ENCODE data around the gene RTN4R.

The RTN4R gene

DNA sequence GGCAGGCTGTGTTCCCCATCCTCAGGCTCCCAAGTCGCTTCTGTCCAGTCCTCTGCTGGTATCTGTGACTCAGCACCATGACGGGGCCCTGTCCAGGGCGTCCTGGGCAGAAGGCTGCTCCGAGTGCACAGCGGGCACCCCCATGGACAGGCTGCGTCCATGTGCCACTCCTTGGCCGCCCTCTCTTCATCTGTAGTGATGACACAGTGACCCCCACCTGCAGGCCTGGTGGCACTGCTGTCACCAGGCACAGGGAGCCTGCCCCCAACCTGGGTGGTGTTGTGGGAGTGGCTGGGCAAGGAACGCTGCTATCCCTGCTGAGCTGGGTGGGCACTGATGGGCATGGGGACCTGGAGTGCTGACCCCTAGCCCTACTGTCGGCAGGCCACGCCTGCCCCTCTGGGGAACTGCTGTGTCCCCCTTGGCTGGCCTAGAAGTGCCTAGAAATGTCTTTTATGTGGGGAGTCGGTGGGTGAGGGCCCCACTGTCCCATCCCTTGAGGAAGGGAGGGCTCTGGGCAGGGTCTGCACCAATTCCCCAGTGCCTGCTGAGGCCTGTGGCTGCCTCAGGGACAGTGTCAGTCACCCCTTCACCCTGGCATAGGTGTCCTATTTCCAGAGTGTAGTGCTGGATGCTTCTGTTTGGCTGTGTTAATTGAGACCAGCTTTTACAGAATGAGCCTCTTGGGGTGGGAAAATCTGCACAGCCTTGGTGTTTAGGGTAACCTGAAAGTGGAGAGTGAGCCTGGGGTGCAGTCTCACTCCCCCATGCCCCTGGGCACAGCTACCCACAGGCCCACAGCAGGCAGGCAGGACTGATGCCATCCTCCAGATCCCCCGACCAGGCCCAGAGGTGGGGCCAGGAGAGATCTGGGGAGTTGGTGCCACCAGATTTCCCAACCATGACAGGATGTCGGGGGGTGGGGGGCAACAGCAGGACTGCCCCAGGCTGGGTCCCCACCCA is 34.5 kb downstream of the RTN4R start:
- 77% methylated on average over 13 of the region's 13 CpGs for WGBS
- Histone ChIP-seq H3K9ac (ENCODE audit: low read length) (no peak overlapping the region), H2BK120ac (ENCODE audit: low read depth, low read length) (no peak overlapping the region), H3K27ac (ENCODE audit: low read length, poor library complexity, severe bottlenecking) (no peak overlapping the region), H3K18ac (ENCODE audit: low read depth in 1 of 2, low read length in 2 of 2) (no peak overlapping the region), H3K4me2 (ENCODE audit: low read length, poor library complexity, severe bottlenecking) (no peak overlapping the region), H2AFZ (ENCODE audit: low read depth, low read length) (no peak overlapping the region), H3K27me3 (ENCODE audit: control insufficient read depth in 1 of 2, insufficient read depth in 1 of 2, low read length in 2 of 2) (peaks cover 14 to 61% of the 10 kb centered on the region in 2 experiments), H3K9me3 (ENCODE audit: control insufficient read depth, low read length) (no peaks in the 10 kb centered on the region), H3K36me3 (ENCODE audit: control insufficient read depth in 1 of 2, insufficient read depth in 2 of 2, low read depth in 1 of 2, low read length in 2 of 2) (no peaks in the 10 kb centered on the region), H2BK12ac (ENCODE audit: low read length in 2 of 2) (no peak overlapping the region), H3K79me1 (replicated peaks; ENCODE audit: low read length, poor library complexity, severe bottlenecking) (no peaks in the 10 kb centered on the region), H2BK15ac (ENCODE audit: low read depth, poor library complexity, severe bottlenecking) (no peak overlapping the region), H3K4ac (ENCODE audit: low read depth in 1 of 2, low read length in 2 of 2) (no peak overlapping the region), H2BK5ac (ENCODE audit: low read depth, low read length, poor library complexity, severe bottlenecking) (no peak overlapping the region), H3K23ac (ENCODE audit: low read length in 2 of 2) (no peak overlapping the region), H2AK5ac (ENCODE audit: low read length, severe bottlenecking) (no peak overlapping the region), H4K91ac (ENCODE audit: low read length) (peak overlapping the region; percentile 24), H4K8ac (ENCODE audit: low read length) (no peak overlapping the region), H3K14ac (ENCODE audit: low read length in 2 of 2) (peak overlapping the region in 1 of 2 experiments; percentile 19), H3K4me3 (ENCODE audit: insufficient read depth in 1 of 2, low read depth in 1 of 2, low read length in 2 of 2) (peak overlapping the region in 1 of 2 experiments; percentile 5), H3K4me1 (ENCODE audit: control insufficient read depth, insufficient read depth, low read depth, low read length) (peaks cover 7% of the 10 kb centered on the region)
- DNase-seq = no peak

DNA sequence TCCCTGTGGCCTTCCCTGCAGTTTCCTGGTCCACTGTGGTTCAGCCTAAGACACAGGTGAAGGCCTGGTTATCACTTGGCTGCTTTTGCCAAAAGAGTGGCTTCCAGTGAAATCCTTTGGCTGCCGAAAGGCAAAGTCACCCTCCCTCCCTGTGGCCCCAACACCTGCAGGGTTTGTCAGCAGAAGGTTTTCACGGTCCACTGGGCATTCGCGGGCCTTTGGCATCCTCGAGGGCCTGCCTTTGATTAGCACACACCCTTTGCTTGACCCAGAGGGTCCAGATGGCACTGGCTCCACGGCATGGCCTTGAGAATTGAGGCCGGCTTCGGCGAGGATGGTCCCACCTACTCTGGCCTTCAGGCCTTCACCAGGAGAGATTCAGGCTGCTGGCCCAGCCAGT is 35.3 kb downstream of the RTN4R start:
- Histone ChIP-seq H2BK15ac (ENCODE audit: low read depth, poor library complexity, severe bottlenecking) (no peak overlapping the region), H3K4me2 (ENCODE audit: low read length, poor library complexity, severe bottlenecking) (no peak overlapping the region), H3K4ac (ENCODE audit: low read depth in 1 of 2, low read length in 2 of 2) (no peak overlapping the region), H3K4me1 (ENCODE audit: control insufficient read depth, insufficient read depth, low read depth, low read length) (peaks cover 6% of the 10 kb centered on the region), H2AFZ (ENCODE audit: low read depth, low read length) (no peak overlapping the region), H3K27me3 (ENCODE audit: control insufficient read depth in 1 of 2, insufficient read depth in 1 of 2, low read length in 2 of 2) (peaks cover 14 to 68% of the 10 kb centered on the region in 2 experiments), H3K27ac (ENCODE audit: low read length, poor library complexity, severe bottlenecking) (no peak overlapping the region), H2AK5ac (ENCODE audit: low read length, severe bottlenecking) (no peak overlapping the region), H2BK12ac (ENCODE audit: low read length in 2 of 2) (no peak overlapping the region), H2BK5ac (ENCODE audit: low read depth, low read length, poor library complexity, severe bottlenecking) (no peak overlapping the region), H3K36me3 (ENCODE audit: control insufficient read depth in 1 of 2, insufficient read depth in 2 of 2, low read depth in 1 of 2, low read length in 2 of 2) (no peaks in the 10 kb centered on the region), H4K8ac (ENCODE audit: low read length) (no peak overlapping the region), H3K9me3 (ENCODE audit: control insufficient read depth, low read length) (no peaks in the 10 kb centered on the region), H3K79me1 (replicated peaks; ENCODE audit: low read length, poor library complexity, severe bottlenecking) (no peaks in the 10 kb centered on the region), H3K14ac (ENCODE audit: low read length in 2 of 2) (no peak overlapping the region), H3K23ac (ENCODE audit: low read length in 2 of 2) (no peak overlapping the region), H2BK120ac (ENCODE audit: low read depth, low read length) (no peak overlapping the region), H3K4me3 (ENCODE audit: insufficient read depth in 1 of 2, low read depth in 1 of 2, low read length in 2 of 2) (no peak overlapping the region), H3K9ac (ENCODE audit: low read length) (no peak overlapping the region), H4K91ac (ENCODE audit: low read length) (no peak overlapping the region), H3K18ac (ENCODE audit: low read depth in 1 of 2, low read length in 2 of 2) (no peak overlapping the region)
- WGBS = 85% methylated on average over 9 of the region's 9 CpGs
- no peak for DNase-seq

GRCh38 chr22:20232237-20232598 is 35.9 kb downstream of the RTN4R start:
- Histone ChIP-seq H3K4me1 (ENCODE audit: control insufficient read depth, insufficient read depth, low read depth, low read length) (peaks cover 6% of the 10 kb centered on the region), H2AFZ (ENCODE audit: low read depth, low read length) (no peak overlapping the region), H3K23ac (ENCODE audit: low read length in 2 of 2) (no peak overlapping the region), H3K9ac (ENCODE audit: low read length) (no peak overlapping the region), H4K8ac (ENCODE audit: low read length) (no peak overlapping the region), H3K18ac (ENCODE audit: low read depth in 1 of 2, low read length in 2 of 2) (no peak overlapping the region), H3K4me3 (ENCODE audit: insufficient read depth in 1 of 2, low read depth in 1 of 2, low read length in 2 of 2) (no peak overlapping the region), H3K27me3 (ENCODE audit: control insufficient read depth in 1 of 2, insufficient read depth in 1 of 2, low read length in 2 of 2) (peaks cover 14 to 70% of the 10 kb centered on the region in 2 experiments), H2BK120ac (ENCODE audit: low read depth, low read length) (no peak overlapping the region), H3K36me3 (ENCODE audit: control insufficient read depth in 1 of 2, insufficient read depth in 2 of 2, low read depth in 1 of 2, low read length in 2 of 2) (no peaks in the 10 kb centered on the region), H3K9me3 (ENCODE audit: control insufficient read depth, low read length) (no peaks in the 10 kb centered on the region), H2BK5ac (ENCODE audit: low read depth, low read length, poor library complexity, severe bottlenecking) (no peak overlapping the region), H3K4me2 (ENCODE audit: low read length, poor library complexity, severe bottlenecking) (no peak overlapping the region), H3K14ac (ENCODE audit: low read length in 2 of 2) (no peak overlapping the region), H2AK5ac (ENCODE audit: low read length, severe bottlenecking) (no peak overlapping the region), H4K91ac (ENCODE audit: low read length) (no peak overlapping the region), H2BK15ac (ENCODE audit: low read depth, poor library complexity, severe bottlenecking) (no peak overlapping the region), H3K27ac (ENCODE audit: low read length, poor library complexity, severe bottlenecking) (no peak overlapping the region), H3K4ac (ENCODE audit: low read depth in 1 of 2, low read length in 2 of 2) (no peak overlapping the region), H3K79me1 (replicated peaks; ENCODE audit: low read length, poor library complexity, severe bottlenecking) (no peaks in the 10 kb centered on the region), H2BK12ac (ENCODE audit: low read length in 2 of 2) (no peak overlapping the region)
- 93% methylated on average over 6 of the region's 6 CpGs for WGBS
- no peak for DNase-seq

DNA sequence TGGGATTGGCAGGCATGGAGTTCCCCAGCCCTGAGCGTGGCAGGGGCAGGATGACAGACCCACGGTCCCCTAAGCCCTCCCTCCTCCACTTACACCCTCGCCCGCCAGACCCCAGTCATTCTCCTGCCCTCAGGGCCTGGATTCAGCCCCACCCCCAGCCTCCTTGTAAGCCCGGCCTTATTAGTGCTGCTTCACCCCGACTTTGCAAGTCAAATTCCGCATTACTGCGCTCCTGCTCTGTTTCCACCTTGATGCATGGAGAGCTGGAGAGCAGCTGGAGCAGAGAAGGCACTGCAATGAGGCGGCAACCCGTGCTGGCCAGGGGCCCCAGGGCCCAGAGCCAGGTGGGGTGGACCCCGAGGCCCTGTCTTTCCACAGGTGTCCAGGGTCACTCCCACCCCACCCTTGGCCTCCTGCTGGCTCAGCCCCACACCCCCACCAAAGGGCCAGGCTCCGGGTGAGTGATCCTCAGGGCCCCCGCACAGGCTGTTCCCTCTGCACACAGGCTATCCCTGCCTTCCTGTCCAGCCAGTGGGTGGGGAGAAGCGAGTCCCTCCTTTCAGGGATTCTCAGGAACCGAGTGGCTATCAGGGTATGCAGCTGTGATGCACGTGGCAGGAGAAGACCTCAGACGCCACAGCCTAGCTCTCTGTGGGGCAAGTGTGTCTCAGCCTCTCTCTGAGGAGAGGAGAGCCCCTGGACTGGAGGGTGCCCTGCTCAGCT is 36.4 kb downstream of the RTN4R start:
- no peak overlapping the region for H3K23ac ChIP-seq (ENCODE audit: low read length in 2 of 2)
- H3K27me3 ChIP-seq (ENCODE audit: control insufficient read depth in 1 of 2, insufficient read depth in 1 of 2, low read length in 2 of 2) = peaks cover 14 to 70% of the 10 kb centered on the region in 2 experiments
- no peak overlapping the region for H3K4me2 ChIP-seq (ENCODE audit: low read length, poor library complexity, severe bottlenecking)
- H2AK5ac ChIP-seq (ENCODE audit: low read length, severe bottlenecking) = no peak overlapping the region
- H3K4ac ChIP-seq (ENCODE audit: low read depth in 1 of 2, low read length in 2 of 2) = no peak overlapping the region
- H3K79me1 ChIP-seq (replicated peaks; ENCODE audit: low read length, poor library complexity, severe bottlenecking) = no peaks in the 10 kb centered on the region
- no peak overlapping the region for H2BK15ac ChIP-seq (ENCODE audit: low read depth, poor library complexity, severe bottlenecking)
- 70% methylated on average over 17 of the region's 17 CpGs for WGBS
- H3K14ac ChIP-seq (ENCODE audit: low read length in 2 of 2) = no peak overlapping the region
- peaks cover 6% of the 10 kb centered on the region for H3K4me1 ChIP-seq (ENCODE audit: control insufficient read depth, insufficient read depth, low read depth, low read length)
- H3K9me3 ChIP-seq (ENCODE audit: control insufficient read depth, low read length) = no peaks in the 10 kb centered on the region
- H2BK12ac ChIP-seq (ENCODE audit: low read length in 2 of 2) = no peak overlapping the region
- H2AFZ ChIP-seq (ENCODE audit: low read depth, low read length) = no peak overlapping the region
- no peak overlapping the region for H3K18ac ChIP-seq (ENCODE audit: low read depth in 1 of 2, low read length in 2 of 2)
- H3K27ac ChIP-seq (ENCODE audit: low read length, poor library complexity, severe bottlenecking) = no peak overlapping the region
- no peak overlapping the region for H4K8ac ChIP-seq (ENCODE audit: low read length)
- no peak overlapping the region for H3K9ac ChIP-seq (ENCODE audit: low read length)
- H2BK5ac ChIP-seq (ENCODE audit: low read depth, low read length, poor library complexity, severe bottlenecking) = no peak overlapping the region
- DNase-seq = no peak
- H4K91ac ChIP-seq (ENCODE audit: low read length) = no peak overlapping the region
- no peak overlapping the region for H3K4me3 ChIP-seq (ENCODE audit: insufficient read depth in 1 of 2, low read depth in 1 of 2, low read length in 2 of 2)
- no peaks in the 10 kb centered on the region for H3K36me3 ChIP-seq (ENCODE audit: control insufficient read depth in 1 of 2, insufficient read depth in 2 of 2, low read depth in 1 of 2, low read length in 2 of 2)
- no peak overlapping the region for H2BK120ac ChIP-seq (ENCODE audit: low read depth, low read length)

Measured in mesenchymal stem cell (in vitro differentiated cells and primary cell).